Heart right ventricle (tissue), 16 donors: ENCODE data around the gene ADAMTS8. TPM values are rescaled to one million over a fixed set of nuclear protein-coding genes. Genes with fewer than 3 reads are reported as not detected.

Experiments used
- ATAC-seq, 8 donors: fragments of 200-7000 bp; cut with Tn5 transposase; one replicate each; pipeline ENCODE4 v1.9.1; 2020; ENCODE audit warnings: mild to moderate bottlenecking in 8 of 8, moderate library complexity in 8 of 8, moderate number of reproducible peaks in 1 of 8
- DNase-seq, 2 donors: peaks; one replicate each; pipeline ENCODE4 v3.0.0-alpha.2; 2020
- H3K27ac ChIP-seq, 10 donors: fragments of 200-600 bp; sonication (generic) in 2 of 10; one replicate each; pipeline versions ENCODE4 v1.5.0 to v1.8.0; 2020 to 2022; ENCODE audit warnings: mild to moderate bottlenecking in 3 of 10
- H3K27me3 ChIP-seq, 7 donors: fragments of 200-600 bp; one replicate each; pipeline ENCODE4 v1.8.0; 2021 to 2022; ENCODE audit warnings: mild to moderate bottlenecking in 2 of 7
- H3K36me3 ChIP-seq, 9 donors: fragments of 200-600 bp; sonication (generic) in 1 of 9; one replicate each; pipeline versions ENCODE4 v1.5.0 to v1.8.0; 2020 to 2022; ENCODE audit warnings: mild to moderate bottlenecking in 2 of 9
- H3K4me1 ChIP-seq, 9 donors: fragments of 200-600 bp; sonication (generic) in 1 of 9; one replicate each; pipeline versions ENCODE4 v1.5.0 to v1.8.0; 2020 to 2022; ENCODE audit warnings: mild to moderate bottlenecking in 4 of 9
- H3K4me3 ChIP-seq, 10 donors: fragments of 200-600 bp; sonication (generic) in 2 of 10; one replicate each; pipeline versions ENCODE4 v1.5.0 to v1.8.0; 2020 to 2022; ENCODE audit warnings: mild to moderate bottlenecking in 7 of 10, moderate library complexity in 2 of 10
- H3K9me3 ChIP-seq, 11 donors: fragments of 200-600 bp in 10 of 11; sonication (generic) in 2 of 11; one replicate each; pipeline versions ENCODE4 v1.5.0 to v1.8.0; 2013 to 2022; ENCODE audit warnings: mild to moderate bottlenecking in 2 of 11, control low read depth in 1 of 11, moderate library complexity in 1 of 11
- WGBS, 2 donors: extraction: QIAGEN DNeasy Blood & Tissue Kit; methylation state at CpG; one replicate each; pipeline ENCODE4 v1.1.7; 2013; ENCODE audit warnings: inconsistent platforms in 1 of 2; 5-methylcytosine and 5-hydroxymethylcytosine counted together
- intact Hi-C, 10 donors: fragments of 100-400 bp; cut with DNase I; formaldehyde crosslinking; loops; one replicate each; pipeline versions ENCODE4 v1.11.1 to v1.14.2; 2022
- polyA plus RNA-seq, 2 donors: library from polyadenylated mRNA; stranded (reverse); fragments of 200-250 nt; gene quantifications; one replicate each; pipeline ENCODE4 v1.2.3, GENCODE V29; 2013
- total RNA-seq, 10 donors: library from RNA; stranded (reverse); fragmentation: NEBNext Ultra II Directional in 3 of 10; extraction: Animal tissue kit (Norgen Biotek cat#: 25700) in 3 of 10; gene quantifications; one replicate each; pipeline versions ENCODE4 v1.2.1 to v1.2.4, GENCODE V29; 2021 to 2023
- TF ChIP-seq, protein P1 (sequence below), 9 donors: fragments of 200-600 bp; sonication (generic) in 2 of 9; IDR thresholded peaks; one replicate each; pipeline versions ENCODE4 v1.5.0 to v1.8.0; 2021 to 2022; ENCODE audit warnings: antibody characterized with exemption in 9 of 9, mild to moderate bottlenecking in 5 of 9, moderate library complexity in 1 of 9
- donor health status: Arrhythmogenic right ventricular cardiomyopathy.
- donor health status: ischemic (EF 13 %, LVEDD 7.1; RV severe dilation, severe dysfunction).
- donor health status: healthy with polysubstance abuse.
- donor health status: DM: no; HTN: yes; CAD: no.
- donor health status: DM: no; HTN: no; CAD: no.
- donor health status: ischemic (EF 25% LVEDD 6.9; RV normal size, moderate dysfunction).
- donor health status: ischemic (EF 25% LVEDD 5.7; RV mildly dilated, moderate dysfunction).
- donor health status: healthy.
- donor health status: DM: yes; HTN: yes; CAD: no.
- donor health status: Ischemic cardiomyopathy.
- donor health status: ischemic (EF 35%, LVEDD 5.7; RV mildly dilated, moderate dysfunction).
- donor health status: nonischemic (EF 11% LVEDD 7.7; RV severe dilation, severe dysfunction).
- donor health status: DM: yes; HTN: yes; CAD: no.
- donor health status: PGD.
- donor health status: ischemic (EF 29% LVEDD 5.4; RV normal size, mild dysfunction).
- donor health status: nonischemic (EF 23%, LVEDD 6.1; RV moderate dilation, normal function).

ADAMTS8 gene
- total and polyA plus RNA-seq, 12 donors = 0.28 to 2.6 (median 1.1) TPM

DNA sequence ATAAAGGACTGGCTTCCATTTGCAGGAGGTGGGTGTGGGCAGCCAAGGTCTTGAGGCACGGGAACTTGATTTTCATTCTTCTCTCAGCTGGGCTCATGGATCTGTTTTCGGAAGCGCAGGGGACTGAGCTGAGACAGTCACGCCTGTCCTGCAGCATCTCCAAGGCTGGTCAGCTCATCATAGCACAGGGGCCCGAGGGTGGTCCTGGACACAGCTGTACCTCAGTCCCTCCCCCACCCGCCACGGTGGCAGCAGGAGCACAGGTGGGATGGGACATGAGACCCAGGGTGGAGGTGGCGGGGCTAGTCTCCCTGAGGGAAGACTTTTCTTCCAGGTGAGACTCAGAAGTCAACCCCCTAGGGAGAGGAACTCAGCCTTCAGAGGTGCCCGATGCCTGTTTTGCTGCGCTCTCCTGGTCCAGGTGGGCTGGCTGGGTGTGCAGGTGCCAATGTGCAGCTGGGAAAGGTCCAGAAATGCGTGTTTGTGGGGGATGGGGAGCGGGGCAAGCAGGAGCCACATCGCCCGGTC is 3.7 kb downstream of the ADAMTS8 start:
- Histone ChIP-seq H3K36me3 (no peaks in the 10 kb centered on the region), H3K4me1 (peaks cover 9 to 31% (median 22%) of the 10 kb centered on the region in 9 donors), H3K27me3 (peaks cover 0 to 52% (median 24%) of the 10 kb centered on the region in 7 donors), H3K4me3 (no peak overlapping the region), H3K27ac (no peak overlapping the region), H3K9me3 (no peaks in the 10 kb centered on the region)
- intact Hi-C loops = loop anchor here in 4 of 10 donors (5.0 to 10.0 kb wide), 2 partner anchors 210 to 212 kb away; no protein-coding TSS in a partner anchor
- ATAC-seq (no peak), DNase-seq (no peak)
- TF ChIP-seq, protein P1, sequence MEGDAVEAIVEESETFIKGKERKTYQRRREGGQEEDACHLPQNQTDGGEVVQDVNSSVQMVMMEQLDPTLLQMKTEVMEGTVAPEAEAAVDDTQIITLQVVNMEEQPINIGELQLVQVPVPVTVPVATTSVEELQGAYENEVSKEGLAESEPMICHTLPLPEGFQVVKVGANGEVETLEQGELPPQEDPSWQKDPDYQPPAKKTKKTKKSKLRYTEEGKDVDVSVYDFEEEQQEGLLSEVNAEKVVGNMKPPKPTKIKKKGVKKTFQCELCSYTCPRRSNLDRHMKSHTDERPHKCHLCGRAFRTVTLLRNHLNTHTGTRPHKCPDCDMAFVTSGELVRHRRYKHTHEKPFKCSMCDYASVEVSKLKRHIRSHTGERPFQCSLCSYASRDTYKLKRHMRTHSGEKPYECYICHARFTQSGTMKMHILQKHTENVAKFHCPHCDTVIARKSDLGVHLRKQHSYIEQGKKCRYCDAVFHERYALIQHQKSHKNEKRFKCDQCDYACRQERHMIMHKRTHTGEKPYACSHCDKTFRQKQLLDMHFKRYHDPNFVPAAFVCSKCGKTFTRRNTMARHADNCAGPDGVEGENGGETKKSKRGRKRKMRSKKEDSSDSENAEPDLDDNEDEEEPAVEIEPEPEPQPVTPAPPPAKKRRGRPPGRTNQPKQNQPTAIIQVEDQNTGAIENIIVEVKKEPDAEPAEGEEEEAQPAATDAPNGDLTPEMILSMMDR (IDR thresholded peaks at IDR 0.05) = no peak
- 94 to 95% methylated on average over 14 of the region's 14 CpGs for WGBS, 2 donors

DNA sequence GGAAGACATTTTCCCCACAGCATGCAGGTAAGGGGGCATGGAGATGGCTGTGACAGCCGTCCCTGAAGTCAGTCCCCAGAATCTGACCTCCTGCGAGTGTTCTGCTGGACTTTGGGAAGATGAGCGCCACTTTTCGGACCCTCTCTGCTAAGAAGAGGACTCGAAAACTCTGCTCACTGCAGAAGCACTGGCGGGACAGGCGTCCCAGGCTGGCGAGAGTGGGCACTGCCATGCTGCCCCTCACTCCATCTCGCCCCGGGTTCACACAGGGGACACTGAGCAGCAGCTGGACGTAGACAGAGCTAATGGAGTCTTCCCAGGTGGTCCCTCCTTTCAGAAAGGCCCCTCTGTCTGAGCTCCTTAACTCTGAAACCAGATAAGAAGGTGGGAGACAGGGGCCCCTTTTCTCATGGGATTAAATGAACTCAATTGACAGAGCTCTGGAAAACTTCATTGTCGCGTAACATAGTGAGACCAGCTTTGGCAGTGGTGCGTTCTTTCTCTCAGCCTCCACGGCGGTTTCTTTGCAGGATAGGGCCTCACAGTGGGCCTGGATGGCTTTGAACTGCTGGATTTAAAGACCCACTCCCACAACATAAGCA is 4.8 kb downstream of the ADAMTS8 start:
- 75 to 77% methylated on average over 16 of the region's 16 CpGs for WGBS, 2 donors
- no peak overlapping the region for H3K4me3 ChIP-seq
- H3K27me3 ChIP-seq = peaks cover 0 to 41% (median 21%) of the 10 kb centered on the region in 7 donors
- no peak overlapping the region for H3K27ac ChIP-seq
- H3K9me3 ChIP-seq = no peaks in the 10 kb centered on the region
- peaks cover 9 to 29% (median 19%) of the 10 kb centered on the region in 9 donors for H3K4me1 ChIP-seq
- DNase-seq = no peak
- H3K36me3 ChIP-seq = no peaks in the 10 kb centered on the region
- TF ChIP-seq, protein P1 (IDR thresholded peaks at IDR 0.05) = no peak
- intact Hi-C loops = loop anchor here in 2 of 10 donors (5.0 to 10.0 kb wide), 2 partner anchors 209 to 211 kb away; no protein-coding TSS in a partner anchor
- no peak for ATAC-seq

DNA sequence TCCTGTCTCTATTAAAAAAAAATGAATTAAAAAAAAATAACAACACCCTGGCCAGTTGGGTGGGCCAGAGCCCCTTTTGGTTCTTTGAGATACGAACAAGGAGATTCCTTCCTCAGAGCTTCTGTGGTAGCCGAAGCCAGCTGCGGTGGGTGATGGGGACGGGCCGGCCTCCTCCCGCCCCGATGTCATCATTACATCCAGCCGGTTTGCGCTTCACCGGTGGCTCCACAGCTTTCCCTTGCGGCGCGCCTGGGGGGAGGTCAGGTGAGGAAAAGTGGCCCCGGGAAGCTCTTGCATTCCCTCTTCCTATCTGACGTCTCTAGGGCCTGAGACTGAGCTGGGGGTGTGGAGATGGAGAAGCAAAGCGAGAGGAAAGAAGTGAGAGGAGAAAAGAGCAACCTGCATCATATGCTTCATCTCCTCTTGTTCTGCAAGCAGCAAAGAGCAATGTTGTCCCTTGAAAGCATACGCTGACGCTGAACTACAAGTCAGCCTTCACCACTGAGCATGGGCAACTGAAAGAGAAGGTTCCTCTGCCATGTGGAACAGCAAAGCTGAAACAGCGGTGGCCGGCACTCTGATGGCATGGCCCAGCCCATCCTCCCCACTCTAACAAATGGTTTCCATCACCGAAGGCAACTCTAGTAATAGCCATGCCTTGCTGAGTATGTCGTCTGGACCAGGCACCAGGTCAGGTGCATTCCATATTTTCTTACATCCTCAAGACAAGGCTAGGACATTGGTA is 6.0 kb downstream of the ADAMTS8 start:
- 88 to 93% methylated on average over 22 of the region's 22 CpGs for WGBS, 2 donors
- Histone ChIP-seq H3K27ac (no peak overlapping the region), H3K4me3 (no peak overlapping the region), H3K9me3 (no peaks in the 10 kb centered on the region), H3K27me3 (peaks cover 0 to 31% (median 14%) of the 10 kb centered on the region in 7 donors), H3K36me3 (no peaks in the 10 kb centered on the region), H3K4me1 (peaks cover 4 to 23% (median 13%) of the 10 kb centered on the region in 9 donors)
- TF ChIP-seq, protein P1 (IDR thresholded peaks at IDR 0.05) = no peak
- ATAC-seq = no peak
- intact Hi-C loops = loop anchor here in 2 of 10 donors (5.0 to 10.0 kb wide), 2 partner anchors 208 to 210 kb away; no protein-coding TSS in a partner anchor
- no peak for DNase-seq

DNA sequence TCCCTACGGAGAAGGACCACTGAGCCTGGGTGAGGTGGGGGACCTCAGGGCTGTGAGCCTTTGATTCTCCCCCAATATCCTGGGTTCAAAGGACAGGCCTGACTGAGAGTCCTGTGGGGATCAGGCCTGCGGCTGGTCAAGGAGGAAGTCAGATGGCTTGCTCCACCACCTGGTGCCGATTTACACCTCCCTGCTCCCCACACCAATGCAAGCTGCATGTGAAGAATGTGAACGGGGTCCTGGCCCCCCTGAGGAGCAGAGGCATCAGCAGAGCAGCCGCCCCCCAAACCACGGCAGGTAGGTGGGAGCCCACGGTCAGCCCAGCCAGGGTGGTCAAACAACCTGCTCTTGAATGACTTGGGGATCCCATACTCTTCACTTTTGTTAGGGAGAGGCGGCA is 6.7 kb downstream of the ADAMTS8 start:
- H3K4me1 ChIP-seq = peaks cover under 1 to 15% (median 7%) of the 10 kb centered on the region in 9 donors
- intact Hi-C loops = loop anchor here in 2 of 10 donors (5.0 to 10.0 kb wide), 2 partner anchors 207 to 209 kb away; no protein-coding TSS in a partner anchor
- ATAC-seq = no peak

More for the DNA sequence above, 6.7 kb downstream of the ADAMTS8 start:
- 86 to 92% methylated on average over 8 of the region's 8 CpGs for WGBS, 2 donors
- Histone ChIP-seq H3K9me3 (no peaks in the 10 kb centered on the region), H3K36me3 (no peaks in the 10 kb centered on the region), H3K4me3 (no peak overlapping the region), H3K27ac (no peak overlapping the region), H3K27me3 (peaks cover 0 to 24% (median 7%) of the 10 kb centered on the region in 7 donors)
- DNase-seq = no peak
- TF ChIP-seq, protein P1 (IDR thresholded peaks at IDR 0.05) = no peak
